ENCODE results near the gene TOR1AIP1. TPM values are rescaled to one million over a fixed set of nuclear protein-coding genes. Genes with fewer than 3 reads are reported as not detected.

Gene TOR1AIP1
- total RNA-seq, 1 donor from 2014 or later: 28.7 TPM

GRCh38 chr1:179879797-179880196, 2.3 kb upstream of the TOR1AIP1 start:
- Histone ChIP-seq H3K4me1 (ENCODE audit: control insufficient read depth in 3 of 3, insufficient read depth in 3 of 3, low read length in 3 of 3) (peaks cover 11 to 32% (median 24%) of the 10 kb centered on the region in 3 donors), H3K36me3 (ENCODE audit: control insufficient read depth in 3 of 3, insufficient read depth in 3 of 3, low read length in 3 of 3) (peaks cover 0 to 10% (median 8%) of the 10 kb centered on the region in 3 donors), H3K27ac (ENCODE audit: low read depth, low read length) (no peak overlapping the region), H3K27me3 (ENCODE audit: control insufficient read depth in 3 of 3, insufficient read depth in 3 of 3, low read length in 3 of 3) (no peaks in the 10 kb centered on the region), H3K9me3 (ENCODE audit: control insufficient read depth in 3 of 3, low read length in 3 of 3) (no peaks in the 10 kb centered on the region), H3K4me3 (ENCODE audit: low read length in 3 of 3) (no peak overlapping the region), H3K9ac (ENCODE audit: low read depth in 1 of 3, low read length in 3 of 3) (no peak overlapping the region)

DNA sequence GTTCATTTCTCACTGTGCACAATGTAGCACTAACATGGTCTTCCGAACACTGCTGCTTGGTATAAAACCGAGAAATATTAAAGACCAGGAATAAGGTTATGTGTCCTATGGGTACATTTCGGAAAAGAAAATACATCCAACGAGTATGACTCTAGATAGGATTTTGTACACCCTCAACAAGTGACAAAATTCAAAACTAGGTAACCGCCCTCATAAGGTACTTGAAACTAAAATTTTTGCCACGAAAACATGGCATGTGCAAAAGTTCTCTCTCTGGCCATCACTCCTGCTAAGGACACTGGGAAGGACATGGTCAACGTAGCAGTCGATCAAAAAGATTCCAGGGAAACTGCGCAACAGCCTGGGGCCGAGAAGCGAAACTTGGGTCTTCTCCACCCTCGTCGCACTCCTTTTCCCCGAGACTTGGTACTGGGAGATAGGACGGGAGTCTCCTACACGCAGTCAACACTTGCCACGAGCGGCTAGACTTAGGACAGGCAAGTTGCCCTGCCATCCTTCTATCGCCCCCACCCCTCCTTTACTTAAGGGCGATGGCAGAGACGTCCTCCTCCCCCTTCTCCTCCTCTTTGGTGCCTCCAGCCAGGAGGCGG, 338 bp upstream of the TOR1AIP1 start:
- peaks cover 2 to 25% (median 16%) of the 10 kb centered on the region in 3 donors for H3K36me3 ChIP-seq (ENCODE audit: control insufficient read depth in 3 of 3, insufficient read depth in 3 of 3, low read length in 3 of 3)

GRCh38 chr1:179883040-179883744, 1.1 kb downstream of the TOR1AIP1 start:
- peaks cover 8 to 31% (median 19%) of the 10 kb centered on the region in 3 donors for H3K4me1 ChIP-seq (ENCODE audit: control insufficient read depth in 3 of 3, insufficient read depth in 3 of 3, low read length in 3 of 3)

More for the DNA sequence above, 338 bp upstream of the TOR1AIP1 start:
- Histone ChIP-seq H3K9ac (ENCODE audit: low read depth in 1 of 3, low read length in 3 of 3) (peak overlapping the region; percentile 99 to 100 (median 99)), H3K27ac (ENCODE audit: low read depth, low read length) (peak overlapping the region; percentile 100), H3K27me3 (ENCODE audit: control insufficient read depth in 3 of 3, insufficient read depth in 3 of 3, low read length in 3 of 3) (no peaks in the 10 kb centered on the region), H3K9me3 (ENCODE audit: control insufficient read depth in 3 of 3, low read length in 3 of 3) (no peaks in the 10 kb centered on the region), H3K4me3 (ENCODE audit: low read length in 3 of 3) (peak overlapping the region; percentile 96 to 98 (median 97)), H3K4me1 (ENCODE audit: control insufficient read depth in 3 of 3, insufficient read depth in 3 of 3, low read length in 3 of 3) (peaks cover 11 to 33% (median 27%) of the 10 kb centered on the region in 3 donors)

GRCh38 chr1:179883745-179884138, 1.7 kb downstream of the TOR1AIP1 start:
- Histone ChIP-seq H3K9ac (ENCODE audit: low read depth in 1 of 3, low read length in 3 of 3) (peak overlapping the region; percentile 90 to 100 (median 99)), H3K27me3 (ENCODE audit: control insufficient read depth in 3 of 3, insufficient read depth in 3 of 3, low read length in 3 of 3) (no peaks in the 10 kb centered on the region), H3K9me3 (ENCODE audit: control insufficient read depth in 3 of 3, low read length in 3 of 3) (no peaks in the 10 kb centered on the region), H3K4me3 (ENCODE audit: low read length in 3 of 3) (peak overlapping the region; percentile 91 to 98 (median 96)), H3K36me3 (ENCODE audit: control insufficient read depth in 3 of 3, insufficient read depth in 3 of 3, low read length in 3 of 3) (peaks cover 2 to 25% (median 17%) of the 10 kb centered on the region in 3 donors), H3K4me1 (ENCODE audit: control insufficient read depth in 3 of 3, insufficient read depth in 3 of 3, low read length in 3 of 3) (peaks cover 8 to 31% (median 19%) of the 10 kb centered on the region in 3 donors), H3K27ac (ENCODE audit: low read depth, low read length) (peak overlapping the region; percentile 100)

More at GRCh38 chr1:179883040-179883744, 1.1 kb downstream of the TOR1AIP1 start:
- peak overlapping the region; percentile 91 to 98 (median 96) for H3K4me3 ChIP-seq (ENCODE audit: low read length in 3 of 3)
- peak overlapping the region; percentile 100 for H3K27ac ChIP-seq (ENCODE audit: low read depth, low read length)
- H3K36me3 ChIP-seq (ENCODE audit: control insufficient read depth in 3 of 3, insufficient read depth in 3 of 3, low read length in 3 of 3): peaks cover 2 to 25% (median 17%) of the 10 kb centered on the region in 3 donors
- no peaks in the 10 kb centered on the region for H3K9me3 ChIP-seq (ENCODE audit: control insufficient read depth in 3 of 3, low read length in 3 of 3)
- peak overlapping the region; percentile 90 to 100 (median 99) for H3K9ac ChIP-seq (ENCODE audit: low read depth in 1 of 3, low read length in 3 of 3)
- H3K27me3 ChIP-seq (ENCODE audit: control insufficient read depth in 3 of 3, insufficient read depth in 3 of 3, low read length in 3 of 3): no peaks in the 10 kb centered on the region

- H3K27ac ChIP-seq (ENCODE audit: low read depth, low read length): no peak overlapping the region
- H3K36me3 ChIP-seq (ENCODE audit: control insufficient read depth in 3 of 3, insufficient read depth in 3 of 3, low read length in 3 of 3): peaks cover 19 to 49% (median 34%) of the 10 kb centered on the region in 3 donors
- no peaks in the 10 kb centered on the region for H3K27me3 ChIP-seq (ENCODE audit: control insufficient read depth in 3 of 3, insufficient read depth in 3 of 3, low read length in 3 of 3)
- no peak overlapping the region for H3K9ac ChIP-seq (ENCODE audit: low read depth in 1 of 3, low read length in 3 of 3)
- no peak overlapping the region for H3K4me3 ChIP-seq (ENCODE audit: low read length in 3 of 3)
- H3K9me3 ChIP-seq (ENCODE audit: control insufficient read depth in 3 of 3, low read length in 3 of 3): no peaks in the 10 kb centered on the region
- H3K4me1 ChIP-seq (ENCODE audit: control insufficient read depth in 3 of 3, insufficient read depth in 3 of 3, low read length in 3 of 3): peaks cover 8 to 19% (median 18%) of the 10 kb centered on the region in 3 donors
These were observed 6.0 kb downstream of the TOR1AIP1 start for GRCh38 chr1:179888071-179888470.

- no peak overlapping the region for H3K9ac ChIP-seq (ENCODE audit: low read depth in 1 of 3, low read length in 3 of 3)
- no peak overlapping the region for H3K4me3 ChIP-seq (ENCODE audit: low read length in 3 of 3)
- H3K27ac ChIP-seq (ENCODE audit: low read depth, low read length): no peak overlapping the region
- H3K4me1 ChIP-seq (ENCODE audit: control insufficient read depth in 3 of 3, insufficient read depth in 3 of 3, low read length in 3 of 3): peaks cover 0 to 8% (median 7%) of the 10 kb centered on the region in 3 donors
- H3K36me3 ChIP-seq (ENCODE audit: control insufficient read depth in 3 of 3, insufficient read depth in 3 of 3, low read length in 3 of 3): peaks cover 24 to 48% (median 41%) of the 10 kb centered on the region in 3 donors
- no peaks in the 10 kb centered on the region for H3K9me3 ChIP-seq (ENCODE audit: control insufficient read depth in 3 of 3, low read length in 3 of 3)
- no peaks in the 10 kb centered on the region for H3K27me3 ChIP-seq (ENCODE audit: control insufficient read depth in 3 of 3, insufficient read depth in 3 of 3, low read length in 3 of 3)
These were observed 7.5 kb downstream of the TOR1AIP1 start for GRCh38 chr1:179889589-179889988.

DNA sequence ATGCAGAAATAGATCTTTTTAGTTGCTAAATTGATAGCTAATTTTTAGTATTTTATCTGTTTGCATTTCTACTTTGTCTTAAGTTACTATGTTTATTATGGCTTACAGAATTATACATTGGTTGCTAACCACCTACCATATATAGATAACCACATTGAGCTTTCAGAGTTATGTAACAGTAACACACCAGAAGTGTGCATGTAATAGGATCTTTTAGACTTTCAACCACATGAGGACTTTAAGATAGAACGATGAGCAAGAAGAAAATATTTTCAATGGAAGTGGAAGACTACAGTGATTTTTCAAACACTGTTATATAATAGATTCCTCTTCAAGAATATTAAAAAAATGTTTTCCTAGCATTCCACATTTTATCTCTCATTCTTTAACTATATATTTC, 28.8 kb downstream of the TOR1AIP1 start:
- Histone ChIP-seq H3K4me3 (ENCODE audit: low read length in 3 of 3) (no peak overlapping the region), H3K4me1 (ENCODE audit: control insufficient read depth in 3 of 3, insufficient read depth in 3 of 3, low read length in 3 of 3) (no peaks in the 10 kb centered on the region), H3K9ac (ENCODE audit: low read depth in 1 of 3, low read length in 3 of 3) (no peak overlapping the region), H3K9me3 (ENCODE audit: control insufficient read depth in 3 of 3, low read length in 3 of 3) (no peaks in the 10 kb centered on the region), H3K36me3 (ENCODE audit: control insufficient read depth in 3 of 3, insufficient read depth in 3 of 3, low read length in 3 of 3) (peaks cover 24 to 42% (median 34%) of the 10 kb centered on the region in 3 donors), H3K27me3 (ENCODE audit: control insufficient read depth in 3 of 3, insufficient read depth in 3 of 3, low read length in 3 of 3) (no peaks in the 10 kb centered on the region), H3K27ac (ENCODE audit: low read depth, low read length) (peak overlapping the region; percentile 33)

- Histone ChIP-seq H3K36me3 (ENCODE audit: control insufficient read depth in 3 of 3, insufficient read depth in 3 of 3, low read length in 3 of 3) (peaks cover 27 to 45% (median 37%) of the 10 kb centered on the region in 3 donors), H3K4me3 (ENCODE audit: low read length in 3 of 3) (no peak overlapping the region), H3K27ac (ENCODE audit: low read depth, low read length) (no peak overlapping the region), H3K9ac (ENCODE audit: low read depth in 1 of 3, low read length in 3 of 3) (no peak overlapping the region), H3K4me1 (ENCODE audit: control insufficient read depth in 3 of 3, insufficient read depth in 3 of 3, low read length in 3 of 3) (no peaks in the 10 kb centered on the region), H3K27me3 (ENCODE audit: control insufficient read depth in 3 of 3, insufficient read depth in 3 of 3, low read length in 3 of 3) (no peaks in the 10 kb centered on the region), H3K9me3 (ENCODE audit: control insufficient read depth in 3 of 3, low read length in 3 of 3) (no peaks in the 10 kb centered on the region)
These were observed 29.7 kb downstream of the TOR1AIP1 start for GRCh38 chr1:179911812-179912211.

DNA sequence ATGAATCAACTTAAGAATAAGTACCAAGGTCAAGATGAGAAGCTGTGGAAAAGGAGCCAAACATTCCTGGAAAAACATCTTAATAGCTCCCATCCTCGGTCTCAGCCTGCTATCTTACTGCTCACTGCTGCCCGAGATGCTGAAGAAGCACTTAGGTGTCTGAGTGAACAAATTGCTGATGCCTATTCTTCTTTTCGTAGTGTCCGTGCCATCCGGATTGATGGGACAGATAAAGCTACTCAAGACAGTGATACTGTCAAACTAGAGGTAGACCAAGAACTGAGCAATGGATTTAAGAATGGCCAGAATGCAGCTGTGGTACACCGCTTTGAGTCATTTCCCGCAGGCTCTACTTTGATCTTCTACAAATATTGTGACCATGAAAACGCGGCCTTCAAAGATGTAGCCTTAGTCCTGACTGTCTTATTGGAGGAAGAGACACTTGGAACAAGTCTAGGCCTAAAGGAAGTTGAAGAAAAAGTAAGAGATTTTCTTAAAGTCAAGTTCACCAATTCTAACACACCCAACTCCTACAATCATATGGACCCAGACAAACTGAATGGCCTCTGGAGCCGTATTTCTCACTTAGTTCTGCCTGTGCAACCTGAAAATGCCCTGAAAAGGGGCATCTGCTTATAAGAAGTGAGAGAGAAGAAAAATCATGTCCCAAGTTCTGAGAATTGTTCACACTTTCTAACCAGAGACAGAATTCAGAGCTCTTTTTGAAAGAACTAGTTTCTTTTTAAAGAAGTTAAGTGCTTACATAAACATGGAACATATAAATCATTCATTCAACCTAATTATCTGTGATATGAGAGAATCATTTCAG, 35.7 kb downstream of the TOR1AIP1 start:
- Histone ChIP-seq H3K9me3 (ENCODE audit: control insufficient read depth in 3 of 3, low read length in 3 of 3) (no peaks in the 10 kb centered on the region), H3K27ac (ENCODE audit: low read depth, low read length) (no peak overlapping the region), H3K4me1 (ENCODE audit: control insufficient read depth in 3 of 3, insufficient read depth in 3 of 3, low read length in 3 of 3) (peaks cover 0 to 5% (median 0%) of the 10 kb centered on the region in 3 donors), H3K9ac (ENCODE audit: low read depth in 1 of 3, low read length in 3 of 3) (no peak overlapping the region), H3K4me3 (ENCODE audit: low read length in 3 of 3) (no peak overlapping the region), H3K36me3 (ENCODE audit: control insufficient read depth in 3 of 3, insufficient read depth in 3 of 3, low read length in 3 of 3) (peaks cover 24 to 59% (median 58%) of the 10 kb centered on the region in 3 donors), H3K27me3 (ENCODE audit: control insufficient read depth in 3 of 3, insufficient read depth in 3 of 3, low read length in 3 of 3) (no peaks in the 10 kb centered on the region)
